ENCODE measurements around the gene BCAS1.

DNA sequence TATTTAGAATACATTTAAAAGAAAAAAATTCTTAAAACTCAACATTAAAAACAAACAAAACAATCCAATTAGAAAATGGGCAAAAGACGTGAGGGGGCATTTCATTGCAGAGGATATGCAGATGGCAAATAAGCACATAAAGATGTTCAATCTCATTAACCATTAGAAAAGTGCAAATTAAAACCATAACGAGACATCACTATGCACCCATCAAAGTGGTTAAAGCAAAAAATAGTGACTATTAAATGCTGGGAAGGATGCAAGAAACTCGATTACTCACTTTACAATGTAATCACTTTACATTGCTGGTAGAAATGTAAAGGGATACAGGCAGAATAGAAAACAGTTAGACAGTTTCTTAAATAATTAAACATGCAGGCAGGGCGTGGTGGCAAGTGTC is 59.0 kb downstream of the BCAS1 start:
- TF ChIP-seq ZFP3 (CRISPR knock-in tag; IDR thresholded peaks at IDR 0.05) (no peak), SNAI2 (CRISPR knock-in tag; IDR thresholded peaks at IDR 0.05) (no peak), ZC3H10 (CRISPR knock-in tag; IDR thresholded peaks at IDR 0.05) (no peak), OSR1 (CRISPR knock-in tag; IDR thresholded peaks at IDR 0.05) (no peak), ZFP30 (CRISPR knock-in tag; IDR thresholded peaks at IDR 0.05) (no peak), TCF4 (CRISPR knock-in tag; IDR thresholded peaks at IDR 0.05; ENCODE audit: borderline replicate concordance) (no peak), ZNF70 (CRISPR knock-in tag; IDR thresholded peaks at IDR 0.05) (no peak), TSHZ2 (CRISPR knock-in tag; IDR thresholded peaks at IDR 0.05) (no peak)
- TF ChIP-seq, protein P1, sequence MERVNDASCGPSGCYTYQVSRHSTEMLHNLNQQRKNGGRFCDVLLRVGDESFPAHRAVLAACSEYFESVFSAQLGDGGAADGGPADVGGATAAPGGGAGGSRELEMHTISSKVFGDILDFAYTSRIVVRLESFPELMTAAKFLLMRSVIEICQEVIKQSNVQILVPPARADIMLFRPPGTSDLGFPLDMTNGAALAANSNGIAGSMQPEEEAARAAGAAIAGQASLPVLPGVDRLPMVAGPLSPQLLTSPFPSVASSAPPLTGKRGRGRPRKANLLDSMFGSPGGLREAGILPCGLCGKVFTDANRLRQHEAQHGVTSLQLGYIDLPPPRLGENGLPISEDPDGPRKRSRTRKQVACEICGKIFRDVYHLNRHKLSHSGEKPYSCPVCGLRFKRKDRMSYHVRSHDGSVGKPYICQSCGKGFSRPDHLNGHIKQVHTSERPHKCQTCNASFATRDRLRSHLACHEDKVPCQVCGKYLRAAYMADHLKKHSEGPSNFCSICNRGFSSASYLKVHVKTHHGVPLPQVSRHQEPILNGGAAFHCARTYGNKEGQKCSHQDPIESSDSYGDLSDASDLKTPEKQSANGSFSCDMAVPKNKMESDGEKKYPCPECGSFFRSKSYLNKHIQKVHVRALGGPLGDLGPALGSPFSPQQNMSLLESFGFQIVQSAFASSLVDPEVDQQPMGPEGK (CRISPR knock-in tag; IDR thresholded peaks at IDR 0.05; ENCODE audit: borderline replicate concordance), result no peak
- TF ChIP-seq, protein P2, sequence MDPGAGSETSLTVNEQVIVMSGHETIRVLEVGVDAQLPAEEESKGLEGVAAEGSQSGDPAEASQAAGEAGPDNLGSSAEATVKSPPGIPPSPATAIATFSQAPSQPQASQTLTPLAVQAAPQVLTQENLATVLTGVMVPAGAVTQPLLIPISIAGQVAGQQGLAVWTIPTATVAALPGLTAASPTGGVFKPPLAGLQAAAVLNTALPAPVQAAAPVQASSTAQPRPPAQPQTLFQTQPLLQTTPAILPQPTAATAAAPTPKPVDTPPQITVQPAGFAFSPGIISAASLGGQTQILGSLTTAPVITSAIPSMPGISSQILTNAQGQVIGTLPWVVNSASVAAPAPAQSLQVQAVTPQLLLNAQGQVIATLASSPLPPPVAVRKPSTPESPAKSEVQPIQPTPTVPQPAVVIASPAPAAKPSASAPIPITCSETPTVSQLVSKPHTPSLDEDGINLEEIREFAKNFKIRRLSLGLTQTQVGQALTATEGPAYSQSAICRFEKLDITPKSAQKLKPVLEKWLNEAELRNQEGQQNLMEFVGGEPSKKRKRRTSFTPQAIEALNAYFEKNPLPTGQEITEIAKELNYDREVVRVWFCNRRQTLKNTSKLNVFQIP (CRISPR knock-in tag; IDR thresholded peaks at IDR 0.05; ENCODE audit: borderline replicate concordance, low read depth), result no peak
